DND-41 (cell line): ENCODE results near the gene CAMKMT.

Experiments
- ATAC-seq: fragments of 200-7000 bp; cut with Tn5 transposase; 3 replicates; pipeline ENCODE4 v1.9.1; 2021; ENCODE audit warnings: low read depth; ENCODE audit not compliant: insufficient read depth
- DNase-seq: peaks from one replicate; pipeline ENCODE4 v3.0.0-alpha.2; 2020
- H2AFZ ChIP-seq: 2 replicates; pipeline ENCODE4 v1.6.0; 2012; ENCODE audit warnings: low read depth, low read length
- H3K27ac ChIP-seq: 2 replicates; pipeline ENCODE4 v1.5.1; 2012; ENCODE audit warnings: low read length, inconsistent platforms
- H3K27me3 ChIP-seq: fragments of 200-600 bp; sonication (generic); 2 replicates; pipeline ENCODE4 v1.6.0; 2012; ENCODE audit warnings: low read length, mild to moderate bottlenecking, inconsistent platforms; ENCODE audit not compliant: insufficient read depth, poor library complexity
- H3K36me3 ChIP-seq: 2 replicates; pipeline ENCODE4 v1.5.1; 2012; ENCODE audit warnings: low read length, inconsistent platforms; ENCODE audit not compliant: insufficient read depth
- H3K4me1 ChIP-seq: 2 replicates; pipeline ENCODE4 v1.5.1; 2012; ENCODE audit warnings: mild to moderate bottlenecking, low read length; ENCODE audit not compliant: insufficient read depth
- H3K4me2 ChIP-seq: 2 replicates; pipeline ENCODE4 v1.6.0; 2012; ENCODE audit warnings: mild to moderate bottlenecking, moderate library complexity, low read length, inconsistent platforms; ENCODE audit not compliant: insufficient read depth
- H3K4me3 ChIP-seq, 2 experiments: fragments of 200-600 bp in 1 of 2; shearing (Covaris generic) in 1 of 2; 2 replicates each; pipeline ENCODE4 v1.5.1; 2012 to 2016; ENCODE audit warnings: inconsistent platforms in 2 of 2, low read length in 2 of 2, mild to moderate bottlenecking in 2 of 2, low read depth in 1 of 2, moderate library complexity in 1 of 2
- H3K79me2 ChIP-seq: 2 replicates; pipeline ENCODE4 v1.6.0; 2012; ENCODE audit warnings: low read length, inconsistent platforms; ENCODE audit not compliant: insufficient read depth
- H3K9ac ChIP-seq: 2 replicates; pipeline ENCODE4 v1.6.0; 2012; ENCODE audit warnings: low read depth, mild to moderate bottlenecking, inconsistent platforms, low read length, moderate library complexity
- H3K9me3 ChIP-seq: 2 replicates; pipeline ENCODE4 v1.5.1; 2012; ENCODE audit warnings: low read length, moderate library complexity, mild to moderate bottlenecking, inconsistent platforms; ENCODE audit not compliant: insufficient read depth, severe bottlenecking
- H4K20me1 ChIP-seq: 2 replicates; pipeline ENCODE4 v1.6.0; 2012; ENCODE audit warnings: low read length; ENCODE audit not compliant: insufficient read depth
- CTCF ChIP-seq: IDR thresholded peaks from 2 replicates; pipeline ENCODE4 v1.5.1; 2012; ENCODE audit warnings: borderline replicate concordance, low read length, moderate library complexity, mild to moderate bottlenecking; ENCODE audit not compliant: poor library complexity, severe bottlenecking; ENCODE audit errors: extremely low read depth
- EZH2 ChIP-seq: IDR thresholded peaks from 3 replicates; pipeline ENCODE4 v1.6.1; 2012; ENCODE audit warnings: borderline replicate concordance, low read depth, mild to moderate bottlenecking, moderate library complexity, low read length, inconsistent platforms; ENCODE audit not compliant: severe bottlenecking

CAMKMT gene

GRCh38 chr2:44360749-44361329 is 908 bp upstream of the CAMKMT start:
- peaks cover 37% of the 10 kb centered on the region for H3K4me1 ChIP-seq
- no peaks in the 10 kb centered on the region for H3K27me3 ChIP-seq
- H3K4me3 ChIP-seq = peak overlapping the region; percentile 73 to 91
- H3K27ac ChIP-seq = peak overlapping the region; percentile 95
- no peaks in the 10 kb centered on the region for H4K20me1 ChIP-seq
- H3K4me2 ChIP-seq = peak overlapping the region; percentile 90
- H2AFZ ChIP-seq = peak overlapping the region; percentile 97
- ATAC-seq (no peak; the same call in 1 of the 3 replicates), DNase-seq (no peak)
- H3K9ac ChIP-seq = peak overlapping the region; percentile 58
- peaks cover 44% of the 10 kb centered on the region for H3K79me2 ChIP-seq
- H3K36me3 ChIP-seq = no peaks in the 10 kb centered on the region; the same call in 1 of the 2 replicates
- H3K9me3 ChIP-seq = no peaks in the 10 kb centered on the region
- TF ChIP-seq CTCF = no peak
- no peak for TF ChIP-seq EZH2

DNA sequence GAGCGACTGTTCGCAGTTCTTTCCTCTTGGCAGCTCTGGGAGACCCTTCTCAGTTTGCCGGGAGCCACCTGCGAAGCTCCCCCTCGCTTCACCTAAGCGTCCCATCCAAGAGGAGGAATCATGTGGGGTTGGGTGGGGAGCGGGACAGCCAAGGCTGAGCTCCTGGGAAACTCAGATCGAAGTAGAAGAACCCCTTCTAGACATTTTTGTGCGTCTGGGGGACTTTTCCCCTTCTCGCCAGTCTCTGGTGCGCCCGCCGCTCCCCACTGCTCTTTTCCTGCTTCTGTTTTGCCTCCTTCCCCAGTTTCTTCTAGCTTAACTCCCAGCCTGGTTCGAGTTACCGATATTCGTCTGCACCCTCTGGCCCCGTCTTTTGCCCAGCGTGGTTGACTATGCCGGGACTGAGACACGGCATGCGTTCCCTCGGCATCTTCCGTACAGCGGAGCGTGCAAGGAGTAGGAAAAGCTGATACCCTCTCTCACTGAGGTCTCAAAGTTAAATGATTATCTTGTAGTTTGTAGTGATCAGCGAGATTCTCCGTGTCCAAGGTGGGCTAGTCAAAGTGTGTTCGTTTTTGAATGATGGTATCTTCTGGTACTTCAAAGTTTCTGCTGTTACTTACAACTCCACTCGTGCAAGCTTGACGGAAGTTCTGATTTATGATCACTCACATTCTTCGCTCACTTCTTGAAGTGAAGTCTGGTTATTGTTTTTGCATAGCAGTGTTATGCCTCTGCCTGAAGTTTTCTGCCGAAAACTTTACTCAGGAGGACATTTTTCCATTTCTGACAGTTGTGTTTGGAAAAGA is 664 bp downstream of the CAMKMT start:
- ATAC-seq = peak; percentile 51
- H3K79me2 ChIP-seq = peaks cover 43% of the 10 kb centered on the region

GRCh38 chr2:44364604-44365003 is 2.9 kb downstream of the CAMKMT start:
- no peaks in the 10 kb centered on the region for H4K20me1 ChIP-seq
- no peak overlapping the region for H2AFZ ChIP-seq
- no peak overlapping the region for H3K4me3 ChIP-seq
- H3K27ac ChIP-seq = no peak overlapping the region
- DNase-seq = no peak
- H3K4me2 ChIP-seq = no peak overlapping the region
- H3K36me3 ChIP-seq = no peaks in the 10 kb centered on the region; the same call in 1 of the 2 replicates
- ATAC-seq = no peak
- H3K27me3 ChIP-seq = no peaks in the 10 kb centered on the region
- peaks cover 42% of the 10 kb centered on the region for H3K79me2 ChIP-seq
- no peak overlapping the region for H3K9ac ChIP-seq
- TF ChIP-seq EZH2 (no peak), CTCF (no peak)
- H3K9me3 ChIP-seq = no peaks in the 10 kb centered on the region
- H3K4me1 ChIP-seq = peaks cover 26% of the 10 kb centered on the region

More for the DNA sequence above, 664 bp downstream of the CAMKMT start:
- H3K4me2 ChIP-seq = peak overlapping the region; percentile 90
- no peaks in the 10 kb centered on the region; the same call in 1 of the 2 replicates for H3K36me3 ChIP-seq
- H3K27ac ChIP-seq = peak overlapping the region; percentile 95
- H2AFZ ChIP-seq = peak overlapping the region; percentile 97
- peak overlapping the region; percentile 73 to 91 for H3K4me3 ChIP-seq
- TF ChIP-seq EZH2 (no peak), CTCF (no peak)
- peak; percentile 39 for DNase-seq
- H3K27me3 ChIP-seq = no peaks in the 10 kb centered on the region
- peaks cover 37% of the 10 kb centered on the region for H3K4me1 ChIP-seq
- H3K9me3 ChIP-seq = no peaks in the 10 kb centered on the region
- H3K9ac ChIP-seq = peak overlapping the region; percentile 58
- no peaks in the 10 kb centered on the region for H4K20me1 ChIP-seq
